Activated CD4-positive, CD25-positive, alpha-beta regulatory T cell (primary cell): ENCODE results near the gene PLD3.
"Not testable (repeated sequence)": the region's sequence is repeated elsewhere in the genome, so short reads cannot be mapped to it uniquely, and the experiment has no call there.

Experiments used
- DNase-seq, 4 experiments: peaks; one replicate each; lab custom pipeline; 2025; lab: John Stamatoyannopoulos, UW

Gene PLD3

DNA sequence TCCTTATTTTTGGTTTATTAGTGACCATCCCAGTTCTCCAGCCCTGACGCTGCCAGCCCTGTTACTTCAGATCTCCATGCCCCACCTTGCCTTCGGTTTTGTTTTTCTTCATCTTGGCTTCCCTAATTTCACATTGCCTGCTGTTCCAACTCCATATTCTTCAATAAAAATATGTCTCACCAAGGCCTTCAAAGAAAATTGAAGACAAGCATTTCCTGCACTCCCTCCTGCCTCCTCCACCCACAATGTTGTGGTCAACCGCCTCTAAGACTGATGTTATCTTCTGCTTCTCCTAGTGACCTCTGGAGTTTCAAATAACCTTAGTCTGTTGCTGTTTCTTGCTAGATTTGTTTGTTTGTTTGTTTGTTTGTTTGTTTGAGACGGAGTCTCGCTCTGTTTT, 14.6 kb downstream of the PLD3 start:
- DNase-seq: no peak

DNA sequence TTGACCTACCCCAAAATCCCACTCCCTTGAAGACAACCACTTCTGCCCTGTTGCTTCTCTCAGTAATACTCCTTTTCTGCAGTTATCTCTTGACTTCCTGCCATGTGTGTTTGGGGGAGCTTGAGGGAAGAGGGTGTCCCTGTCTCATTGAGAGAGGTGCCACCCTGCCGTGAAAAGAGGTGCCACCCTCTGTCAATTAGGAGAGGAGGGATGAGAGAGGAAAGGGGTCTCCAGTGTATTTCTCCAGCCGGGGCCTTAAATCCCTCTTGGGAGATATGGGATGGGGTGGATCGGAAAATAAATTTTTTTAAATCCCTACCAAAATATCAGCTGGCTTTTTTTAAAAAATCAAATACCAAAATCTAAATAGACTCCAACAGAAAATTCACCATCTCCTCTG, 16.5 kb downstream of the PLD3 start:
- no peak for DNase-seq

DNA sequence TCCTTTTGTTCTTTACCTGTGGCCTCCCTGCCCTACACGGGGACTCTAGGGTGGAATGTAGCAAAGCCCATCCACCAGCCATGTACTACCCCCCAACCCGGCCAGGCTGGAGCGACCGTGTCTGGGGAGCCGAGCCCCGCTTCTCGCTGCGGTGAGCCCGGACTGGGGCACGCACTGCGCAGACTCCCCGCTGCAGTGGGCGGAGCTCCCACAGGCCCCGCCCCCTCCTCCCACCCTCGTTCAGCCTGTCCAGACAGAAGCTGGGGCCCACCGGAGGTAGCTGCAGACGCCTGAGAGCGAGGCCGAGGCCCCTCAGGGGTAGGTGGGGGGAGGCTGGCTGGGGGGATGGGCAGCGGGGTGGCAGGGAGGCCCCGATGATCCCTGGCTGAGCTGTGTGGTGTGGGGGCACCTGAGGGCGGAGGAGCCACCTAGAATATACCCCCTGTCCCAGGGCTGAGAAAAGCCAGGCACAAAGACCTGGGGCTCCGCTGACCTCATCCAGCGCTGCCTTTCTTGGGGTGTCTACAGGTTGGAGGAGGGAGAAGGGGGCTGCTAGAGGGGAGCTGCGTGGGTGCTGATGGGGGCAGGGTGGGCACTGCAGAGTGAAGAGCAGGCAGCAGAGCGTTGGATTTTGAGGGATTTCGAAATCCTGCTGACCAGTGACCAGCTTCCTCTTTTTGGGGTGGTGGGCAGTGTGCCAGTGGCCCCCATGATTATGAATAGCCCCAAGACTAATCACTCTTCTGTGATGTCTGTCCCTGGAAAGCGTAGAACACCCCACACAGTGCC, 17.3 kb downstream of the PLD3 start:
- DNase-seq: peak in 2 of 4 experiments; percentile 22 to 29

DNA sequence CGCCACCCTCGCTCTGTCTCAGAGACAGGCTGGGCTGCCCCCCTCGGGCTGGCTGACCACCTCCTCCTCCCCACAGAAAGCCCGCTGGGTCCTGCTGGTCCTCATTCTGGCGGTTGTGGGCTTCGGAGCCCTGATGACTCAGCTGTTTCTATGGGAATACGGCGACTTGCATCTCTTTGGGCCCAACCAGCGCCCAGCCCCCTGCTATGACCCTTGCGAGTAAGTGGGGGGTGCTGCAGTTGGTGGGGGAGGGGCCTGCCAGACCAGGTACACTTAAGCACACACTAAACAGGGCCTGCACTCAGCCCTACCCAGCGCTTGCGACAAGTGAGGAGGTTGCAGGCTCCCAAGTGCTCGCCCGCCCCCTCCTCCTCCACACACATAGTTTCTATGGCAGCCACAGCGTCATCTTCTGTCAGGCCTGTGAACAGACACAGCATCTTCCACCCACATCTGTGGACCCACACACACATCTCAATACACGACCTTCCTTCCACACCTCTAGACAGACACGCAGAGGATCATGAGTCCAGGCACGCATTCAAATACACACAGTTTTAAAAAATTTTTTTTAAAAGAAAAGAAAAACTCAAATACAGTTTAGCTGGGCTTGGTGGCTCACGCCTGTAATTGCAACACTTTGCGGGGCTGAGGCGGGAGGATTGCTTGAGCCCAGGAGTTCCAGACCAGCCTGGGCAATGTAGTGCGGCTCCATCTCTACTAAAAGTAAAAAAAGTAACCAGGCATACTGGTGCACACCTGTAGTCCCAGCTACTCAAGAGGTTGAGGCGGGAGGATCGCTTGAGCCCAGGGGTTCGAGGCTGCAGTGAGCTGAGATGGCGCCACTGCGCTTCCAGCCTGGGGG, 18.4 kb downstream of the PLD3 start:
- no peak for DNase-seq

DNA sequence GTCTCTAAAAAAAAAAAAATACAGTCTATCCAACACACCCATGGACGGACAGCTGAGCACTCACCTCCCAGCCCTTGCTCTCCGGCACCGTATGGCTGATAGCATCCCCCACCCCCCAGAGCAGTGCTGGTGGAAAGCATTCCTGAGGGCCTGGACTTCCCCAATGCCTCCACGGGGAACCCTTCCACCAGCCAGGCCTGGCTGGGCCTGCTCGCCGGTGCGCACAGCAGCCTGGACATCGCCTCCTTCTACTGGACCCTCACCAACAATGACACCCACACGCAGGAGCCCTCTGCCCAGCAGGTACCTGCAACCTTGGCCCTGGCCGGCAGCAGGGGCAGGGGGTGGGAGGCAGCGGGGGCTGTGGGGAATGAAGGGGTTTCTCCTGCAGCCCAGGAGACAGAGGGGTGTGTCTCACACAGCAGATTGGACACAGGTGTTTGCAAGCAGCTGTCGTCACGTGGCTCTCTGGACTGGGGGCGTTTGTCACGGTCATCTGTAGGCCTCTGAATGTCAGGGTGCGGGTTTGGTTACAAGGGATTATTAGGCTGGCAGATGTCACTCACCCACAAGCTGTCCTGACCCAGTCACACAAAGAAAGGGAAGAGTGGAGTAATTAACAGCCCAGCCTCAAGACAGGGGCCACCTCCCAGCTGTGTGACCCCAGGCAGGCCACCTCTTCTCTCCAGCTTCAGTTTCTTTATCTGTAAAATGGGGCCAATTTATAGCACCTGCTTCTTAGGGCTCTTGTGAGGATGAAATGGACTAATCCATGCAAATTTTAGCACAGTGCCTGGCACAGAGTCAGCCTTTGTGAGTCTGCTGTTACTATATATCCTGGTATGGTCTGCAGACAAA, 19.3 kb downstream of the PLD3 start:
- no peak for DNase-seq

DNA sequence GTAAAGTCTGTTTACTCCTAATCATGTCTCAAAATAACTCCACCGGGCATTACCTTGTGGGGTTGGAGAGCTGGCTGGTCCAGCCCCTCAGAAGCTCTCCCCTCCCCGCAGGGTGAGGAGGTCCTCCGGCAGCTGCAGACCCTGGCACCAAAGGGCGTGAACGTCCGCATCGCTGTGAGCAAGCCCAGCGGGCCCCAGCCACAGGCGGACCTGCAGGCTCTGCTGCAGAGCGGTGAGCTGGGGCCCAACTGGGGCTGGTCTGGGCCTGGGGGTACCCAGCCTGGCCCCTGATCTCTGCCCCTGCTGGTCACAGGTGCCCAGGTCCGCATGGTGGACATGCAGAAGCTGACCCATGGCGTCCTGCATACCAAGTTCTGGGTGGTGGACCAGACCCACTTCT, 21.3 kb downstream of the PLD3 start:
- DNase-seq: no peak

DNA sequence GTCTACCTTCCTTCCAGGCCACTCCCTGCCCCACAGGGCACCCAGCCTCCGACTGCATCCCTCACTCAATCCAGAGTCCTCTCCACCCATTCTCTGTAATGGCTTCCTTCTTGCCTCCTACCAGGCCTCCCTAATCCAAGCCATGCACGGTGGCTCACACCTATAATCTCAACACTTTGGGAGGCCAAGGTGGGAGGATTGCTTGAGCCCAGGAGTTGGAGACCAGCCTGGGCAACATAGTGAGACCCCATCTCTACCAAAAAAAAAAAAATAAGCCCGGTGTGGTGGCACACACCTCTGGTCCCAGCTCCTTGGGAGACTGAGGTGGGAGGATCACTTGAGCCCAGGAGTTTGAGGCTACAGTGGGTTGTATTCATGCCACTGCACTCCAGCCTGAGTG, 21.8 kb downstream of the PLD3 start:
- DNase-seq: not testable (repeated sequence)

DNA sequence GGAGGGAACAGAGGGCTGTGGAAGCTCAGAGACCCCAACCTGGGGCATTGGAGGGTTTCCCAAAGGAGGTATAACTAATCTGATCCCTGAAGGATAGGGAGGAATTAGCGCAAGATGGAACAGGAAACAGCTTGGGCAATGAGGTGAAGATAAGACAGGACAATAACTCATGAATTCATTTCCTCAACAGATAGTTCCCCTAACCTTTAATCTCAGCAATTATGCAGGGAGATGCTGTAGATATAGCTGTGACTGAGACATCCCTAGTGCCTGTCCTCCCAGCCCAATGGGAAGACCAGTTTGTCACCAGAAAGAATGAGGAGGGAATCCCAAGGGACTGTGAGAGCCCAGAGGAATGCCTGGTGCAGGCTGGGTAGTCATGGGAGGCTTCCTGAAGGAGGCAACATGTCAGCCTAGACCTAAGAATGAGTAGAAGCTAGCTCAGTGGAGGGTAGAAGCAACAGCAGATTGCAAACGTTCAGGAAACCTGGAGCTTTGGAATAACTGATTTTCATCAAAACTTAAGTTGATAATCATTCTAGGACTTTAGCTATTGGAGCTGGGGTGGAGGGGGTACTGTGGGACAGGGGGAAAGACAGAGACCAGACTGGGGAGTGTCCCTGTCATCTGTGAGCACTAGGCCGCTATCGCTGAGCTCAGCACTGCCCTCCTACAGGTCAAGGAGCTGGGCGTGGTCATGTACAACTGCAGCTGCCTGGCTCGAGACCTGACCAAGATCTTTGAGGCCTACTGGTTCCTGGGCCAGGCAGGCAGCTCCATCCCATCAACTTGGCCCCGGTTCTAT, 22.7 kb downstream of the PLD3 start:
- DNase-seq: no peak

DNA sequence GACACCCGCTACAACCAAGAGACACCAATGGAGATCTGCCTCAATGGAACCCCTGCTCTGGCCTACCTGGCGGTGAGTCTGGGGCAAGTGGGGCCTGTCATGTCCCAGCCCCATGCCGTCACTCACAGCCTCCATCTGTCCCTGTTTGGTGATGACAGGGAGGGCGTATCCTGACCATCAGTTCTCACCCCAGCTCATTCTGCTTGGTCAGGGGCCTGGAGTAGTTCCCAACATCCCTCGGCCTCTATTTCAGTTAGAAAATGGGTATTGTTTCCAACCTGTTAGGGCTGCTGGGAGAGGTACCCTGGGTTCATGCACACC, 23.3 kb downstream of the PLD3 start:
- no peak for DNase-seq

DNA sequence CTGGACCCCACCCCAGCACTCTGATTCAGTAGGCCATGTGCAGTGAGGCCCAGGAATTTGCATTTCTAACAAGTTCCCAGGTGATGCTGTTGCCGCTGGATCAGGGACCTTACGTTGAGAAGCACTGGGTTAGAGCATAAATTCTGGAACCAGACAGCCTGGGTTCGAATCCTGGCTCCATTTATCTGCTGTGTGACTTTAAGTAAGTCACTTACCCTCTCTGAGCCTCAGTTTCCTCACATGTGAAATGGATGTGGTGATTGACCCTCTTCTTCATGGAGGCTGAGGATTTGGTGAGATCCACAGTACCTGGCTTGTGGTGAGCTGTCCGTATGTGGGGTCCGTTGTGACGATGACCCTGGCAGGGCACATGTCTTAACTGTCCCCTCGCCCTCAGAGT, 25.6 kb downstream of the PLD3 start:
- DNase-seq: no peak

DNA sequence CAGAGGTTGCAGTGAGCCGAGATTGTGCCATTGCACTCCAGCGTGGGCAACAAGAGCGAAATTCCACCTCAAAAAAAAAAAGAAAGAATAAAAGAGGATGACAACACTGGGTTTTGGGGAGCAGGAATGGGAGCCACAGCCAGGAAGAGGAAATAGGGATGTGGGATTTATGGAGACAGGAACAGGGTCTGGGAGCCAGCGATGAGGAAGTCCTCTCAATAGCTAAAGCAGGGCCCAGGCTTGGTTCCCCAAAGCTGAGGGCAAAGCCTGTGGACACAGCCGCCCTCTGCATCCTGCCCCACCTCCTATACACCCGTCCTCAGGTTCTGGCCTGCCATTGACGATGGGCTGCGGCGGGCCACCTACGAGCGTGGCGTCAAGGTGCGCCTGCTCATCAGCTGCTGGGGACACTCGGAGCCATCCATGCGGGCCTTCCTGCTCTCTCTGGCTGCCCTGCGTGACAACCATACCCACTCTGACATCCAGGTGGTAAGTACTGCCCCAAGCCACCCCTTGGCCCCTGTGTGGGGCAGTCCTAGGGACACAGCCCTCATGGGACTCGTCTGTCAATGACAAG, 27.9 kb downstream of the PLD3 start:
- DNase-seq: no peak

DNA sequence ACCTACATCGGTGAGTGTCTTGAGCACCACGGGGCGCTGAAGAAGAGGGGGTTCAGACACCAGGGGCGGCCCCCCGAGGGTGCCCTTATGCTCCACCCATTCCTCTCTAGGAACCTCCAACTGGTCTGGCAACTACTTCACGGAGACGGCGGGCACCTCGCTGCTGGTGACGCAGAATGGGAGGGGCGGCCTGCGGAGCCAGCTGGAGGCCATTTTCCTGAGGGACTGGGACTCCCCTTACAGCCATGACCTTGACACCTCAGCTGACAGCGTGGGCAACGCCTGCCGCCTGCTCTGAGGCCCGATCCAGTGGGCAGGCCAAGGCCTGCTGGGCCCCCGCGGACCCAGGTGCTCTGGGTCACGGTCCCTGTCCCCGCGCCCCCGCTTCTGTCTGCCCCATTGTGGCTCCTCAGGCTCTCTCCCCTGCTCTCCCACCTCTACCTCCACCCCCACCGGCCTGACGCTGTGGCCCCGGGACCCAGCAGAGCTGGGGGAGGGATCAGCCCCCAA, 29.4 kb downstream of the PLD3 start:
- no peak for DNase-seq

DNA sequence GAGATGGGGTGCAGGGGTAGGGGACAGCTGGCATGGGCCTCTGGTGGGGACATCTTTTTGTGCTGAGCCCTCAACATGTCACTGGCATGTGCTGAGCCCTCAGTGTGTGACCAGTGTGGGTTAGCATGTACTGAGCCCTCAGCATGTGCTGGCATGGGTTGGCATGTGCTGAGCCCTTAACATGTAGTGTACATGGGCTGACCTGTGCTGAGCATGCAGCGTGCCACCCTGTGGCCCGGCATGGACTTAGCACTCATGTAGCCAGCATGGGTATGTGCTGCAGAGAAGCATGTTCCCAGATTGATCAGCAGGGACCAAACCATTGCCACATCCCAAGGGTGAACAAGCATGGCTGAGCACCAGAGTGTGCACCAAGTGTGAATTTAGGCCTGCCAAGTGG, 30.0 kb downstream of the PLD3 start:
- no peak for DNase-seq

DNA sequence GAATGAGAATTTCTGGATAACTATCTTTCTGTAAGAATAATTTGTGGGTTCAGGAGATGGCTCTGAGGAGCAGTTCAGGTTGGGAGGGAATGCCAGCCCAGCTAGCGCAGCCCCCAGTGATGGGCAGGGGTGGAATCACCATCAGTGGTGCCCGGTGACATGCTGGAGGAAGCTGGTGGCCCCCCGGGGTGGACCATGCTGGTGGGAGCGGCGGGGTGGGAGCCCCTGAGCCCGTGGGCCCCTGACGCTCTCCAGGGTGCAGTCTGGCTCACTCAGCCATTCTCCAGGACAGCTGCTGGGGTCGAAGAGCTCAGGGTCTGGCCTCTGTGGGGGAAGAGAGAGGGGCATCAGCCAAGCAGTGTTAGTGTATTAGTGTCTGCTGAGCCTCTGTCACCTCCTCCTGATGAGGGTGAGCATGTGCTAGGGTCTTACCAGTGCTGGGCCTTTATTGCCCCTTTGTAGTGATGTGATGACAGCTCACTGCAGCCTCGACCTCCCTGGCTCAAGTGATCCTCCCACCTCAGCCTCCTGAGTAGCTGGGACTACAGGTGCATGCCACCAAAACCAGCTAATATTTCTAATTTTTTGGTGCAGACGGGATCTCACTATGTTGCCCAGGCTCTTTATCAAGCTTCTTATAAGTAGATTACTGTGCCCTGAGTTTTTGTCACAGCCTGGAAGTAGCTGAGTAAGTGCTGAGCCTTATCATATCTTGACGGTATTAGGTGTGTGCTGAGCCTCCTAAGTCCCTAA, 31.1 kb downstream of the PLD3 start:
- DNase-seq: no peak

DNA sequence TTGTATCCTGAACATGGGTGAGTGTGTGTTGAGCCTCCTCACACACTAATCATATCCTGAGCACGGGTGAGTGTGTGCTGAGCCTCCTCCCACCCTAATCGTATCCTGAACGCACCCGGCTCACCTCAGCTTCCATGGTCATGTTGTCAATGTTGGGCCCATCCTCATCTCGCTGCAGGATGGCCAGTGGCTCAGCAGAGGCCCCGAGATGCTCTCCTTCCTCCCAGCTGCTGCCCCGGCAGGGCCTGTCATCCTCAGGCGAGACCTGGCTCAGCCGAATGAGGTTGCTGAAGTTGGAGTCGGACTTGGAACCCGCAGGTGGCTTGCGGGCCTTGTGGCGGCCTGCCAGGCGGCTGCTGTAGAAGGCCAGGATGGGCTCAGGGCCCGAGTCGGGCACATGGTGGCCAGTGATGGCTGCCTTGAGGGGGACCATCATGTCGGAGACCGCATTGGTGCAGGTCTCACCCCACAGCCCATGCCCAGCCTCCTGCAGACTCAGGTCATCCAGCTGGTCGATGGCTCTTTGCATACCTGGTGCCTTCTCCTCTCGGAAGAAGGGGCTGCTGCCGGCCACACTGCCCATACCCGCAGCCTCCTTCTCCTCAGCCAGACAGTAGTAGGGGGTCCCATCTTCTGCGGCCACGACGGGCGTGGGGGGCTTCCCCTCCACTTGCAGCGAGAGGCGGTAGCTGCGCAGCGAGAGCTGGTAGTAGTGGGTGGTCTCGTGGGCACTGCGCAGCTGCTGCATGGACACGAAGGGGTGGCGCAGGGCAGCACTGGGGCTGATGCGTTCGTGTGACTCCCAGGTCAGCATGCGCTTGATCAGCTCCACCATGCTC, 31.9 kb downstream of the PLD3 start:
- DNase-seq: no peak

DNA sequence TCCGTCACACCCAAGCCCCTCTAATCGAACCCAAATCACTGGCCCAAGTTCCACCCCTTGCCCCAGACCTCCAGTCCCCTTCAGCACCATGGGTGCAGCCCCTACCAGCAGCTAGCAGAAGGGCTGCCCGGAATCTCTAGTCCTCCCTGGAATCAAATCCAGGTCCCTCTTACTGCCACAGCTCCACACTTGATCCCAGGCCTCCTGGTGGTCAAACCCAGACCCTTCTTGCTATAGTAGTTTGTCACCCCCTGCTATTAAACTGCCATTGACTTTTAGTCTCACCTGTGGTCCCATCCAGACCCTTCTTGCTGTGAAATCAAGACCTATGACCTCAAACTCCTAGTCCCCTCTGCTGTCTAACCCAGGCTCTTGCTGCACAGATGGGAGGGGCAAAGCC, 32.8 kb downstream of the PLD3 start:
- no peak for DNase-seq

DNA sequence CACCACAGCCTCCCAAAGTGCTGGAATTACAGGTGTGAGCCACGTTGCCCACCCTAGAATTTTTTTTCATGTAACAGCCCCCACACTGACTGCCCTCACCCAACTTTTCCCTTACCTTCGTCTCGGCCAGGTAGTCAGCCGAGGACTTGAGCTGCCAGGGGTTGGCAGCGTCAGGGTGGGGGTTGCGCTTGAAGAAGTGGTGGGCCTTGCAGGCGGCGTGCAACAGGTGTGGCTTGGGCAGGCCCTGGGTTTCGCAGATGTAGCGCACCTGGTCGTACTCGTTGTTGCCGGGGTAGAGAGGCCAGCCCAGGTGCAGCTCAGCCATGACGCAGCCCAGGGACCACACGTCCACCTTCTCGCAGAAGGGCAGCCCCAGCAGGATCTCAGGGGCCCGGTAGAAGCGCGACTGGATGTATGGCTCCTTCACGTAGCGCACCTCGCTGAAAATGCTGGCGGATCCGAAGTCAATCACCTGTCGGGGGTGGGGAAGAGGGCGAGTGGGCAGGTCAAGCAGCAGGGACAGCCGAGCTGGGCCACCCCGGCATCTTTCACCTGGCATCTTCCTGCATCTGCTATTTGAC, 35.3 kb downstream of the PLD3 start:
- no peak for DNase-seq

DNA sequence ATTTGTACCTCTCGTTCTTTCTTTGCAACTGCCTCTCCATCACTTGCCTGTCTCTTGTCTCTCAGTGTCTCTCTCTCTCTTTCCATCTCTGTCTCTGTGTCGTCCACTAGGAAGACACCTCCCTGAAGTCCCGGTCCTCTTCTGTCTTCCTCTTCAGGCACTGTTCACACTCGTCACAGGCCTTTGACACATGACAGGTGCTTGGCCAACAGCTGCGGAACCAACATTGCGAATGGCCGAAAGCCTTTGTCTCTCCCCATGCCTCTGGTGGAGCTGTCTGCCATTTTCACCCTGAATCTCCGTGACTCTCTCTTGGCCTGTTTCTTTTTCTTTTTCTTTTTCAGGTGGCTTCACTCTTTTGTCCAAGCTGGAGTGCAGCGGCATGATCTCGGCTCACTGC, 38.7 kb downstream of the PLD3 start:
- no peak for DNase-seq

DNA sequence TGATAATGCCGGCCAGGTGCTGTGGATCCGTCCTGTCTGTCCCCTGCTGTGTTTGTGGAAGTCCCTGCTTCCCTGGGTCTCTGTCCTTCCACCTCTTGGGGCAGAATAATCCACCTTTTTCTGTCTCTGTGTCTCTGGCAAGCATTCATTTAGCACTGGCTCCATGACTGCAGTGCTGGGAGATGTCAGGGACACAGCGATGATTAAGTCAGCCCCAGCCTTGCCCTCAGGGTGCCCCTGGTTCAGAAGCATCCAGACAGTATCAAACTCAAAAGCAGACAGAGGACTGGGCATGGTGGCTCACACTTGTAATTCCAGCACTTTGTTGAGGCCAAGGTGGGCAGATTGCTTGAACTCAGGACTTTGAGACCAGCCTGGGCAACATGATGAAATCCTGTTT, 40.0 kb downstream of the PLD3 start:
- DNase-seq: no peak
